ENCODE measurements around the gene FKBP14. TPM values are rescaled to one million over a fixed set of nuclear protein-coding genes. Genes with fewer than 3 reads are reported as not detected.

Gene FKBP14
- total and polyA plus RNA-seq, 10 donors: 1.2 to 14.7 (median 8.8) TPM

GRCh38 chr7:29990931-29991330, 35.6 kb downstream of the FKBP14 start:
- peaks cover 7 to 36% (median 30%) of the 10 kb centered on the region in 8 donors for H3K9me3 ChIP-seq
- intact Hi-C loops (cut with DNase I; ENCODE audit: low total_unique reads): no loop called here
- H3K27me3 ChIP-seq (replicated peaks in 1 of 7): peaks cover 0 to 38% (median 17%) of the 10 kb centered on the region in 7 donors
- no peak overlapping the region for H3K4me3 ChIP-seq
- 82 to 89% (median 83%) methylated on average over 4 of the region's 4 CpGs for WGBS, 5 donors
- no peak for DNase-seq
- H3K4me1 ChIP-seq: peaks cover 0 to 44% (median 18%) of the 10 kb centered on the region in 6 donors
- TF ChIP-seq, protein P1, sequence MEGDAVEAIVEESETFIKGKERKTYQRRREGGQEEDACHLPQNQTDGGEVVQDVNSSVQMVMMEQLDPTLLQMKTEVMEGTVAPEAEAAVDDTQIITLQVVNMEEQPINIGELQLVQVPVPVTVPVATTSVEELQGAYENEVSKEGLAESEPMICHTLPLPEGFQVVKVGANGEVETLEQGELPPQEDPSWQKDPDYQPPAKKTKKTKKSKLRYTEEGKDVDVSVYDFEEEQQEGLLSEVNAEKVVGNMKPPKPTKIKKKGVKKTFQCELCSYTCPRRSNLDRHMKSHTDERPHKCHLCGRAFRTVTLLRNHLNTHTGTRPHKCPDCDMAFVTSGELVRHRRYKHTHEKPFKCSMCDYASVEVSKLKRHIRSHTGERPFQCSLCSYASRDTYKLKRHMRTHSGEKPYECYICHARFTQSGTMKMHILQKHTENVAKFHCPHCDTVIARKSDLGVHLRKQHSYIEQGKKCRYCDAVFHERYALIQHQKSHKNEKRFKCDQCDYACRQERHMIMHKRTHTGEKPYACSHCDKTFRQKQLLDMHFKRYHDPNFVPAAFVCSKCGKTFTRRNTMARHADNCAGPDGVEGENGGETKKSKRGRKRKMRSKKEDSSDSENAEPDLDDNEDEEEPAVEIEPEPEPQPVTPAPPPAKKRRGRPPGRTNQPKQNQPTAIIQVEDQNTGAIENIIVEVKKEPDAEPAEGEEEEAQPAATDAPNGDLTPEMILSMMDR (IDR thresholded peaks at IDR 0.05 in 8 of 11, conservative IDR thresholded peaks at IDR 0.05 in 3 of 11): no peak
- TF ChIP-seq POLR2A (IDR thresholded peaks at IDR 0.05): no peak
- no peak for TF ChIP-seq POLR2AphosphoS5 (IDR thresholded peaks at IDR 0.05)
- no peaks in the 10 kb centered on the region for H3K36me3 ChIP-seq
- no peak overlapping the region for H3K27ac ChIP-seq

GRCh38 chr7:29989257-29989995, 37.1 kb downstream of the FKBP14 start, which contains the start of gene SCRN1:
Gene SCRN1, minus strand, starts transcription at chr7:29989801. Its CDS starts 20,734 bp downstream, at chr7:29969067.
- peaks cover 7 to 27% (median 23%) of the 10 kb centered on the region in 8 donors for H3K9me3 ChIP-seq
- intact Hi-C loops (cut with DNase I; ENCODE audit: low total_unique reads): no loop called here
- peaks cover 0 to 59% (median 25%) of the 10 kb centered on the region in 6 donors for H3K4me1 ChIP-seq
- TF ChIP-seq, protein P1 (IDR thresholded peaks at IDR 0.05 in 8 of 11, conservative IDR thresholded peaks at IDR 0.05 in 3 of 11): peak in 2 of 11 experiments; percentile 16 to 25
- TF ChIP-seq POLR2AphosphoS5 (IDR thresholded peaks at IDR 0.05) (peak; percentile 10 to 70 (median 67)), POLR2A (IDR thresholded peaks at IDR 0.05) (no peak)
- H3K4me3 ChIP-seq: peak within 1 kb of the TSS; percentile 70 to 89 (median 80)
- no peaks in the 10 kb centered on the region for H3K36me3 ChIP-seq
- H3K27me3 ChIP-seq (replicated peaks in 1 of 7): peaks cover 0 to 38% (median 17%) of the 10 kb centered on the region in 7 donors
- DNase-seq: peak; percentile 88
- WGBS, 5 donors: 0 to 2% (median 1%) methylated on average over 18 to 79 of the region's 79 CpGs
- peak within 1 kb of the TSS; percentile 75 to 88 (median 84) for H3K27ac ChIP-seq

DNA sequence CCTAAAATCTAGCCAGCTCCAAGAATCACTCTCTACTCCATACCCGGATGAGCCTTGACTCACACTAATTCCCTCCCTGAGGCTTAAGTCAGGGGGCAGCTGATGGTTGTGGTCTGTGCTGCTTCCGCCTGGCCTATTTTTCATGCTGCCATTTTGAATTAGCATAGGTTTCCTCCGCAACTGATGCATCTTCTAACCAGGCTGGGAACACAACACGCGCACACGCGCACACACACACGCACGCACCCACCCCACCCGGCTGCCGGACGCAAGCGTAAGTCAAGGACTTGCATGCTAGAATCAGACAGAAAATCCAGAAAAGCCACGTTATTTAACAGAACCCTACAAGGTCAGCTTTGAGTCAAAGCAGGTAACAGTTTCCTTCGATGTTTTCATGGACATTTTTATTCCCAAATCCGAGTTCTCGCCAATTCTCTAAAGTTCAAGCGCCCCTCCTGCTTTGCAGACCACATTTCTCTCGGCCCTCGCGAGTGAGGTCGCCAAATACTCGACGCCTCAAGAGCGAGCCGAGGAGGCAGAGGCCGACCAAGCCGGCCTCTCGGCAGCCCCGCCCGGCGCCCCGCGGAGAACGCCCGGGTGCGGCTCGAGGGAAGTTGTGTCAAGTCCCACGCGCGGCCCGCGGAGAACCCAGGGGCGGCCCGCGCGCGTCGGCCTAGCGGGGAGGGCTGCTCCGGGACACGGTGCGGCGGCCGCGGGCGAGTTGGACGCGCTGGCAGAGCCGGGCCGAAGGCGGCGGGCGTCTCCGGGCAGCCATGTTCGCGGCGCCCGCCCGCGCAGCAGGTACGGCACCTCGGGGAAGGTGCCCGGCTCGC, 37.9 kb downstream of the FKBP14 start:
- intact Hi-C loops (cut with DNase I; ENCODE audit: low total_unique reads): no loop called here
- no peaks in the 10 kb centered on the region for H3K36me3 ChIP-seq
- DNase-seq: peak; percentile 93
- H3K9me3 ChIP-seq: peaks cover 7 to 19% (median 15%) of the 10 kb centered on the region in 8 donors
- peak overlapping the region; percentile 75 to 88 (median 84) for H3K27ac ChIP-seq
- WGBS, 5 donors: 6 to 13% (median 9%) methylated on average over 41 to 75 of the region's 75 CpGs
- H3K4me1 ChIP-seq: peaks cover 0 to 60% (median 25%) of the 10 kb centered on the region in 6 donors
- H3K4me3 ChIP-seq: peak overlapping the region; percentile 70 to 89 (median 80)
- peaks cover 0 to 38% (median 17%) of the 10 kb centered on the region in 7 donors for H3K27me3 ChIP-seq (replicated peaks in 1 of 7)
- TF ChIP-seq, protein P1 (IDR thresholded peaks at IDR 0.05 in 8 of 11, conservative IDR thresholded peaks at IDR 0.05 in 3 of 11): no peak
- TF ChIP-seq POLR2AphosphoS5 (IDR thresholded peaks at IDR 0.05): peak; percentile 54 to 75 (median 55)
